Aorta (tissue), 5 donors: ENCODE results near the gene RHEX. TPM values are rescaled to one million over a fixed set of nuclear protein-coding genes. Genes with fewer than 3 reads are reported as not detected.
"Not testable (repeated sequence)": the region's sequence is repeated elsewhere in the genome, so short reads cannot be mapped to it uniquely, and the experiment has no call there.

Experiments used
- ATAC-seq: fragments of 200-7000 bp; cut with Tn5 transposase; one replicate; pipeline ENCODE4 v1.9.1; 2022; ENCODE audit warnings: moderate library complexity; ENCODE audit not compliant: low FRiP score
- DNase-seq, 2 donors: peaks; one replicate each; pipeline ENCODE4 v3.0.0-alpha.2; 2020
- H3K27ac ChIP-seq, 2 donors: one replicate each; pipeline ENCODE4 v1.5.1; 2013; ENCODE audit warnings: low read length in 2 of 2, mild to moderate bottlenecking in 2 of 2, moderate library complexity in 2 of 2, control low read depth in 1 of 2, inconsistent platforms in 1 of 2, low read depth in 1 of 2
- H3K27me3 ChIP-seq, 2 donors: one replicate each; pipeline ENCODE4 v1.6.1; 2013; ENCODE audit warnings: control low read depth in 1 of 2, low read length in 1 of 2, mild to moderate bottlenecking in 1 of 2, moderate library complexity in 1 of 2; ENCODE audit not compliant: insufficient read depth in 2 of 2, control insufficient read depth in 1 of 2
- H3K36me3 ChIP-seq, 2 donors: one replicate each; pipeline ENCODE4 v1.6.1; 2013; ENCODE audit warnings: control low read depth in 1 of 2, low read length in 1 of 2, mild to moderate bottlenecking in 1 of 2; ENCODE audit not compliant: insufficient read depth in 2 of 2, control insufficient read depth in 1 of 2
- H3K4me1 ChIP-seq, 2 donors: one replicate each; pipeline ENCODE4 v1.6.1; 2013; ENCODE audit warnings: low read length in 2 of 2, control low read depth in 1 of 2, mild to moderate bottlenecking in 1 of 2, moderate library complexity in 1 of 2; ENCODE audit not compliant: insufficient read depth in 2 of 2, control insufficient read depth in 1 of 2
- H3K4me3 ChIP-seq, 2 donors: one replicate each; pipeline ENCODE4 v1.5.1; 2013; ENCODE audit warnings: low read length in 2 of 2, control low read depth in 1 of 2, mild to moderate bottlenecking in 1 of 2
- H3K9me3 ChIP-seq: one replicate; pipeline ENCODE4 v1.6.1; 2013; ENCODE audit warnings: mild to moderate bottlenecking, low read length; ENCODE audit not compliant: control insufficient read depth
- WGBS, 2 donors: extraction: QIAGEN DNeasy Blood & Tissue Kit; methylation state at CpG; one replicate each; pipeline ENCODE4 v1.1.7; 2013; 5-methylcytosine and 5-hydroxymethylcytosine counted together
- intact Hi-C, 2 donors: fragments of 100-400 bp; cut with DNase I; formaldehyde crosslinking; loops; one replicate each; pipeline versions ENCODE4 v1.14.2 to v1.15.0; 2022
- polyA plus RNA-seq, 2 donors: library from polyadenylated mRNA; stranded (reverse); fragments of 200-250 nt; gene quantifications; one replicate each; pipeline ENCODE4 v1.2.3, GENCODE V29; 2013
- total RNA-seq, 2 donors: library from RNA; stranded (reverse); fragmentation: NEBNext Ultra II Directional; extraction: Animal tissue kit (Norgen Biotek cat#: 25700); gene quantifications; one replicate each; pipeline ENCODE4 v1.2.1, GENCODE V29; 2021
- donor health status: healthy with polysubstance abuse.
- donor health status: Bipolar disorder and iron deficiency.
- donor health status: DM: no; HTN: no; CAD: no.
- donor health status: DM: no; HTN: no; CAD: no.
- donor health status: DM: yes; HTN: yes; CAD: no.

The RHEX gene
- total and polyA plus RNA-seq, 4 donors = 0.84 to 3.3 TPM; not detected in 2

- Histone ChIP-seq H3K36me3 (no peaks in the 10 kb centered on the region), H3K4me1 (no peaks in the 10 kb centered on the region), H3K27me3 (peaks cover 0 to 2% of the 10 kb centered on the region in 2 donors), H3K27ac (no peak overlapping the region), H3K4me3 (no peak overlapping the region), H3K9me3 (no peaks in the 10 kb centered on the region)
- DNase-seq = no peak
- intact Hi-C loops = no loop called here
- no peak for ATAC-seq
- WGBS, 2 donors = 97 to 98% methylated on average over 3 of the region's 3 CpGs
Observed at GRCh38 chr1:206060844-206061243, 7.9 kb downstream of the RHEX start.

DNA sequence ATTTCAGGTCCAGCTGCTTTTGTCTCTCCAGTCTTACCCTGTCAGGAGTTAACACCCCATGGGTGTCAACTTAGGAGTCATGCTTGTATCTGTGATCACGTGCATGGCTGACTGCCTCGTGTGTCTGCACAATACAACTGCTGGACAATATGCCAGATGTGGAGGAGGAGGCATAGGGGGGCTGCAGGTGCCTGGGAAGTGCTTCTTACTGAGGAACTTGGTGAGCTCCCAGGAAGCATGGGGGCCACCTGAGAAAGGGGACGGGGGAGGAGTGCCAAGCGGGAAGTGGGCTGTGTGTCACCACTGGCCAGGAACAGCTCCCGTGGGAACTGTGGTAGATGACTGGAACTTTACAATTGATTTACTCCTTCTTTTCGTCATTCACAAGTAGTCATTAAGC is 9.5 kb downstream of the RHEX start:
- intact Hi-C loops = no loop called here
- no peaks in the 10 kb centered on the region for H3K4me1 ChIP-seq
- no peak overlapping the region for H3K27ac ChIP-seq
- no peak for DNase-seq
- H3K27me3 ChIP-seq = peaks cover 0 to 2% of the 10 kb centered on the region in 2 donors
- no peak for ATAC-seq
- H3K9me3 ChIP-seq = no peaks in the 10 kb centered on the region
- 62 to 63% methylated on average over 6 of the region's 6 CpGs for WGBS, 2 donors
- H3K36me3 ChIP-seq = no peaks in the 10 kb centered on the region
- no peak overlapping the region for H3K4me3 ChIP-seq

- H3K36me3 ChIP-seq, H3K4me1 ChIP-seq, DNase-seq, H3K27me3 ChIP-seq, intact Hi-C loops, H3K27ac ChIP-seq, ATAC-seq, H3K4me3 ChIP-seq, H3K9me3 ChIP-seq: not testable (repeated sequence)
- 94 to 97% methylated on average over 13 to 31 of the region's 35 CpGs for WGBS, 2 donors
Observed at GRCh38 chr1:206064001-206064400, 11.0 kb downstream of the RHEX start.

GRCh38 chr1:206064501-206064900 is 11.5 kb downstream of the RHEX start:
- ATAC-seq, H3K27ac ChIP-seq, DNase-seq, H3K36me3 ChIP-seq, H3K4me3 ChIP-seq, H3K4me1 ChIP-seq, H3K9me3 ChIP-seq, H3K27me3 ChIP-seq, intact Hi-C loops: not testable (repeated sequence)
- WGBS, 2 donors = 94 to 98% methylated on average over 17 to 23 of the region's 25 CpGs

DNA sequence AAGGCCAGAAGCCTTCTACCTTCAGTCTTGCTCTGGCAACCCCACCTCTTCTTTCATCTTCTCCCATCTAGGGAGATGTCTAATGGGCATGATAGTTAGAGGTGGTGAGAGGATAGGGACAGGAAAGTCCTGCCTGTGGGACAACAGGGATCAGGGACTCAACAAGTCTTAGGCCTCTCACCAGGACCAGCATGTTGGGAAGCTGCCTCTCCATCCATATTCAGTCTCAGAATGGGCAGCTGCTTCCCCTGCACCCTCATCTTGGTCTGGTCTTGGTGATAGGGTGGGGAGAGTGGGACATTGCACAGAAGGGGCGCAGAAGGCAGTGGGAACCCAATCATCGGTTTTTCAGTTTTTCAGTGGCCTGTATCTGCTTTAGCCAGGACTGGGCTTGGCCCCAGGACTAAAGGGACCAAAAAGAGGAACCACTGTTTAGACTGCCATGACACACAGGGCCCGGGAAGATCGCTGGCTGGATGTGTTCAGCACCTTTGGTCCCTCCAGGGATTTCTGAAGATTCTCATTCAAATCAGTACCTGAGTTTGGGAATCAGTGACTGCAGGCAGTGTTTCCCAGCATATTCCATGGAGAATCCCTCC is 12.7 kb downstream of the RHEX start:
- DNase-seq = no peak
- H3K4me3 ChIP-seq = no peak overlapping the region
- intact Hi-C loops = no loop called here
- WGBS, 2 donors = 92 to 93% methylated on average over 4 of the region's 4 CpGs
- H3K27me3 ChIP-seq = peaks cover 0 to 2% of the 10 kb centered on the region in 2 donors
- ATAC-seq = no peak
- H3K36me3 ChIP-seq = no peaks in the 10 kb centered on the region
- H3K4me1 ChIP-seq = no peaks in the 10 kb centered on the region
- H3K27ac ChIP-seq = no peak overlapping the region
- no peaks in the 10 kb centered on the region for H3K9me3 ChIP-seq

GRCh38 chr1:206066479-206067171 is 13.7 kb downstream of the RHEX start:
- H3K4me1 ChIP-seq = no peaks in the 10 kb centered on the region
- intact Hi-C loops = no loop called here
- no peak for ATAC-seq
- DNase-seq = no peak
- WGBS, 2 donors = 75 to 95% methylated on average over 6 of the region's 6 CpGs
- H3K4me3 ChIP-seq = no peak overlapping the region
- no peaks in the 10 kb centered on the region for H3K27me3 ChIP-seq
- H3K9me3 ChIP-seq = no peaks in the 10 kb centered on the region
- no peak overlapping the region for H3K27ac ChIP-seq
- H3K36me3 ChIP-seq = no peaks in the 10 kb centered on the region

- no peak overlapping the region for H3K27ac ChIP-seq
- H3K4me3 ChIP-seq = no peak overlapping the region
- H3K4me1 ChIP-seq = no peaks in the 10 kb centered on the region
- 79 to 82% methylated on average over 8 of the region's 8 CpGs for whole genome bisulfite sequencing, 2 donors
- ATAC-seq = no peak
- DNase-seq = no peak
- intact Hi-C loops = no loop called here
- no peaks in the 10 kb centered on the region for H3K36me3 ChIP-seq
- no peaks in the 10 kb centered on the region for H3K27me3 ChIP-seq
- H3K9me3 ChIP-seq = no peaks in the 10 kb centered on the region
Observed at GRCh38 chr1:206067486-206068227, 14.7 kb downstream of the RHEX start.

GRCh38 chr1:206068314-206068713 is 15.3 kb downstream of the RHEX start:
- 73 to 78% methylated on average over 1 of the region's 1 CpG for WGBS, 2 donors
- no peak overlapping the region for H3K27ac ChIP-seq
- intact Hi-C loops = no loop called here
- H3K27me3 ChIP-seq = no peaks in the 10 kb centered on the region
- no peaks in the 10 kb centered on the region for H3K4me1 ChIP-seq
- DNase-seq = no peak
- no peaks in the 10 kb centered on the region for H3K36me3 ChIP-seq
- ATAC-seq = no peak
- no peak overlapping the region for H3K4me3 ChIP-seq
- H3K9me3 ChIP-seq = no peaks in the 10 kb centered on the region
